Duodenal mucosa (tissue), 2 donors: ENCODE data around the gene CPEB3.
"Not testable (repeated sequence)": the region's sequence is repeated elsewhere in the genome, so short reads cannot be mapped to it uniquely, and the experiment has no call there.

Experiments used
- H3K27ac ChIP-seq: one replicate; pipeline ENCODE4 v1.7.0; 2013; ENCODE audit warnings: low read depth, low read length
- H3K27me3 ChIP-seq, 2 donors: one replicate each; pipeline ENCODE4 v1.7.0; 2013; ENCODE audit warnings: low read length in 2 of 2, control low read depth in 1 of 2; ENCODE audit not compliant: insufficient read depth in 2 of 2, control insufficient read depth in 1 of 2
- H3K36me3 ChIP-seq, 2 donors: one replicate each; pipeline ENCODE4 v1.7.0; 2013; ENCODE audit warnings: low read length in 2 of 2, control low read depth in 1 of 2; ENCODE audit not compliant: insufficient read depth in 2 of 2, control insufficient read depth in 1 of 2
- H3K4me1 ChIP-seq, 2 donors: one replicate each; pipeline ENCODE4 v1.7.0; 2013; ENCODE audit warnings: low read length in 2 of 2, control low read depth in 1 of 2; ENCODE audit not compliant: insufficient read depth in 2 of 2, control insufficient read depth in 1 of 2
- H3K4me3 ChIP-seq, 2 donors: one replicate each; pipeline ENCODE4 v1.7.0; 2013; ENCODE audit warnings: low read length in 2 of 2, low read depth in 1 of 2
- H3K9ac ChIP-seq, 2 donors: one replicate each; pipeline ENCODE4 v1.7.0; 2013; ENCODE audit warnings: low read length in 2 of 2, low read depth in 1 of 2
- H3K9me3 ChIP-seq, 2 donors: one replicate each; pipeline ENCODE4 v1.7.0; 2013; ENCODE audit warnings: low read length in 2 of 2, control low read depth in 1 of 2; ENCODE audit not compliant: control insufficient read depth in 1 of 2

Gene CPEB3

DNA sequence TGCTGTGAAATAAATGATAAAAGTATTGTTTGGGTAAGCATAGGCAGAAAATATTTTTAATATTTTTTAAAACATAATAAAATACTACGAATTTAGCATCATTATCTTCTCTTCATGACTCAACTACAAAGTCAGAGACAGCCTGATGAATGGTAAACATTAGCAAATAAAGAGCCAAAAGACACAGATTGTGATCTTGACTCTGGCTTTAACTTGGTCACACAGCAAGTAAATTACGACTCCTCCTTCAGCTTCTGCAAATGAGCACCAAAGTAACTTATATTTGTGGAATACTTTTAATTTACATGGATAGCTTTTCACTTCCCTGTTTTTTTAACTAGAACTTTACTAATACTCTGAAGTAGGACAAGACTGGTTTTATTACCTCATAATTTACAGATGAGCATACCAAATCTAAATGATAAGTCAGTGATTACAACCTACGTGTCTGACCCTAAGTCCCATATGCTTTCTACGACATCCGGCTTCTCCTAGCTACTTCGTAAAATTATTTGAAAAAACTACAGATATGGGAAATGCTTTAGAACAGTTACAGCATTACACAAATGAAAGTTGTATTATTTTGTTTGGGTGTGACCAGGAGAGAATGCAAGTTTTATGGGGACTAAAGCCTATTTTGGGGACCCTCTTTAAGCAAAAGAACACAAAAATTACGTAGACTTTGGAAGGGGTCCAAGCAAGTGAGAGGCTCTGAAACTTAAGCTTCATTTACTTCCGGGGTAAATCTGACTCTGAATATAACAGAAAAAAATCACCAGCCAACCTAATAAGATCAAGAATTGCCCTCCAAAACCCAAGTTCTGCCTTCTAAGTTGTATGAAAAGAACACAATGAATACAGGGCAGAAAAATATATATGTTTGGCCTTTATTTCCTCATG lies 133.8 kb downstream of the CPEB3 start:
- Histone ChIP-seq H3K27ac (no peak overlapping the region), H3K4me3 (no peak overlapping the region), H3K9ac (no peak overlapping the region), H3K27me3 (no peaks in the 10 kb centered on the region), H3K36me3 (no peaks in the 10 kb centered on the region), H3K9me3 (no peaks in the 10 kb centered on the region), H3K4me1 (no peaks in the 10 kb centered on the region)

DNA sequence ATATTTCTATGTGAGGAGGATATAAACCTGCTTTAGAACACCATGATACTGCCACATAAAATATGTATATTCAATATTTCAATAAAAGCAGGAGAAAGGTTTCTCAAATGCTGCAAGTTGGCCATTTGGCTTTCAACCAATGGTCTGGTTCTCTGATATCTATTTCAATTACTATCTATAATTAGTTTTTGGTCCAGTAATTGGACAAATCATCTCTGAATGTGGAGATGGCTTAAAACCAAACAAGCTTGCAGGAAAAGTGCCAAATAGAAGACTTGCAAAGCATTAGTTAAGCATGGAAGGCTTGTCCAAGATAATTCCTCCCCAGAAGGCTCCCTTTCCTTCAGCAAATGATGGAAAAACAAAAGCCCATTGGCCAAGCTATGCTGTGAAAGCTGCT lies 140.1 kb downstream of the CPEB3 start:
- H3K36me3 ChIP-seq: no peaks in the 10 kb centered on the region
- no peak overlapping the region for H3K9ac ChIP-seq
- no peak overlapping the region for H3K4me3 ChIP-seq
- H3K27me3 ChIP-seq: no peaks in the 10 kb centered on the region
- H3K4me1 ChIP-seq: no peaks in the 10 kb centered on the region
- H3K9me3 ChIP-seq: no peaks in the 10 kb centered on the region
- H3K27ac ChIP-seq: no peak overlapping the region

DNA sequence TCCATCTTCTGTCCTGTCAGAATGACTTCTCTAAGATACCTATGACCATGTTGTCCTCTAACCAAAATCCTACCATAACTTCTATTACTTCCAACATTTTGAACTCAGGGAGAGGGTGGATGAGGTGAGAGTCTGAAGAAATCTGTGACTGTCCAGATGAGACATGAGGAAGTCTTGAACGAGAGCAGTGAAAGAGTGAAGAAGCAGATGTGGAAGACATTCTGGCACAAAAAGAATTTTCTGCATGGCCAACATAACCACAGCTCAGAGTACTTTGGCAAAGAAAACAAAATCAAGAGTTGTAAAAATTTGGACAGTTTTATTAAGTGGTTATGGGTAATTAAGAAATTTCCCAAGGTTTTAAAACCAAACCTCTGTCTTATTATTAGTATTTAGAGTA lies 141.6 kb downstream of the CPEB3 start:
- H3K4me1 ChIP-seq: no peaks in the 10 kb centered on the region
- H3K9ac ChIP-seq: no peak overlapping the region
- H3K27ac ChIP-seq: no peak overlapping the region
- no peaks in the 10 kb centered on the region for H3K27me3 ChIP-seq
- H3K9me3 ChIP-seq: no peaks in the 10 kb centered on the region
- no peak overlapping the region for H3K4me3 ChIP-seq
- H3K36me3 ChIP-seq: no peaks in the 10 kb centered on the region

DNA sequence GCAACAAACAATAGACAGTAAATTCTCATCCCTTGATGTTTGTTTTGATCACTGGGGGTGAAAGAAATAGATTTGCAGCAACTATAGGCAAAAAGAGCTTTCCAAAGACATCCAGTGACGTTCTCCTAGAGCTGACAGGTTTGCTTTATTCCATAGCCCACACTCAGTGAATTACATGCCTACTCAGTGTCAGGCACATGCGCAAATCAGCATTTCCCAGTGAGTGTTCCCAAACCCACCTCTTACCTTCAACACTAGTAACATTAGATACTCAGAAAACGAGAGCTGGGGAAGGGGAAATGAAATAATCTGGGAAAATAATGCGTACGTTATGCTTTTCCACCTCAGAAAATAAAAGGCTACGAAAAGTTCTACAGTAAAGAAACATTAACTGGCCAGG lies 144.1 kb downstream of the CPEB3 start:
- Histone ChIP-seq H3K4me1 (no peaks in the 10 kb centered on the region), H3K9ac (no peak overlapping the region), H3K4me3 (no peak overlapping the region), H3K27ac (no peak overlapping the region), H3K9me3 (no peaks in the 10 kb centered on the region), H3K27me3 (no peaks in the 10 kb centered on the region), H3K36me3 (peaks cover 0 to 6% of the 10 kb centered on the region in 2 donors)

DNA sequence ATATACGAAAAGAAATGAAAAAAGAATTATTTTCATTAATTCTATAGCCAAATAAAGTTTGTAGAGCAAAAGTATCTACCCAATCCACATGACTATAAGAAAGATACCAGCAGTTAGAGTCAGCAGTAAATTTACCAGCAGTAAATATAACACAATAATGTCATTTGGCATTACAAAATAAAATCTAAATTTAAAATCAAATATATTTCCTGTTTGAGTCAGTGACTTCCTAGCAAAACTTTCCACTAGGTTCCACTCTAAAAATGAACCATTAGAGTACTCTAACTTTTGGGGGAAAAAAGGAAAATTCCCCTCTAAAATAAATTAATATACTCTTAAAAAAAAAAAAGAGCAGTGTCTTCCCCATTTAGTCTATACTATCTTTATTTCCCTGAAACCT lies 144.8 kb downstream of the CPEB3 start:
- Histone ChIP-seq H3K27ac (no peak overlapping the region), H3K4me1 (no peaks in the 10 kb centered on the region), H3K9ac (no peak overlapping the region)

DNA sequence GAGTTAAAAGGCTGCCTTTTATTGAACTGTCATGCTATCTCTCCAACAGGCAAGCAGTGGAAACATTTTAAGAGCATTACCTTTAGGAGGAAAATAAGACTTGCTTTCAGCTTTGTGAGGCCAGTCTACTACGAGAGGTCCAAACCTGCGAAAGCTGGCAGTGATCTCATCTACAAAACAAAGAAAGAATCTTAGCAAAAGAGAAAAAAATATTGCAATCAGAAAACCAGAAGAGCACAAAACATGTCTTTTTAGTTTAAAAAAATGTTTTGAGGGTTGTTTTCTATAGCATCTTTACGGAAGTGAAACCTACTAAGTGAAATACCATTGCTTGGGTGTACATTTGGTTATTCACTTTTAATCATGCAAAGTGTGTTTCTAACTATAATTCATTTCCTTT lies 147.9 kb downstream of the CPEB3 start:
- Histone ChIP-seq H3K36me3 (peaks cover 0 to 6% of the 10 kb centered on the region in 2 donors), H3K27ac (no peak overlapping the region), H3K9ac (no peak overlapping the region), H3K4me1 (no peaks in the 10 kb centered on the region), H3K9me3 (no peaks in the 10 kb centered on the region), H3K27me3 (no peaks in the 10 kb centered on the region), H3K4me3 (no peak overlapping the region)

More for the DNA sequence above, 144.8 kb downstream of the CPEB3 start:
- H3K27me3 ChIP-seq: no peaks in the 10 kb centered on the region
- peaks cover 0 to 6% of the 10 kb centered on the region in 2 donors for H3K36me3 ChIP-seq
- no peaks in the 10 kb centered on the region for H3K9me3 ChIP-seq
- H3K4me3 ChIP-seq: no peak overlapping the region

DNA sequence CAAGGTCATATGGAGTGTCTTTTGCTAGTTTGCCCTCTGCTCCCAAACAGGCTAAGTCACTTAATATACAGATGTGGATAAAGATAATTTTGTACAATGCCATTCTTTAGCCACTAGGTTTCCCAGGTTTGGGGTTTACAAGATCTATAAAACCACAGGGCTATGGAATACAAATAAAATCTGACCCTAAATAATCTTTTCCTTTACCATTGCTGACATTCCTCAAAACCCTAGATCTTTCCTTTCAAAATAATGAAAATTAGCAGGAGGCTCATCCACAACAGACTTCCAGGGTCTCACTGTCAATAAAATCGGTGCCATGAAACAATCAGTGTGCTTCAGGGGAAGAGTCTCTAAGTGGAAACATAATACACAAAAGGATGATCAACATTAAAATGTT lies 148.4 kb downstream of the CPEB3 start:
- H3K9me3 ChIP-seq: no peaks in the 10 kb centered on the region
- peaks cover 0 to 6% of the 10 kb centered on the region in 2 donors for H3K36me3 ChIP-seq
- H3K27ac ChIP-seq: no peak overlapping the region
- no peaks in the 10 kb centered on the region for H3K4me1 ChIP-seq
- H3K27me3 ChIP-seq: no peaks in the 10 kb centered on the region
- H3K4me3 ChIP-seq: no peak overlapping the region
- no peak overlapping the region for H3K9ac ChIP-seq

DNA sequence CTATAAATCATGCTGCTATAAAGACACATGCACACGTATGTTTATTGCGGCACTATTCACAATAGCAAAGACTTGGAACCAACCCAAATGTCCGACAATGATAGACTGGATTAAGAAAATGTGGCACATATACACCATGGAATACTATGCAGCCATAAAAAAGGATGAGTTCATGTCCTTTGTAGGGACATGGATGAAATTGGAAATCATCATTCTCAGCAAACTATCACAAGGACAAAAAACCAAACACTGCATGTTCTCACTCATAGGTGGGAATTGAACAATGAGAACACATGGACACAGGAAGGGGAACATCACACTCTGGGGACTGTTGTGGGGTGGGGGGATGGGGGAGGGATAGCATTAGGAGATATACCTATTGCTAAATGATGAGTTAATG lies 149.7 kb downstream of the CPEB3 start:
- not testable (repeated sequence) for H3K27ac ChIP-seq, H3K9me3 ChIP-seq, H3K9ac ChIP-seq, H3K27me3 ChIP-seq, H3K36me3 ChIP-seq, H3K4me1 ChIP-seq, H3K4me3 ChIP-seq

DNA sequence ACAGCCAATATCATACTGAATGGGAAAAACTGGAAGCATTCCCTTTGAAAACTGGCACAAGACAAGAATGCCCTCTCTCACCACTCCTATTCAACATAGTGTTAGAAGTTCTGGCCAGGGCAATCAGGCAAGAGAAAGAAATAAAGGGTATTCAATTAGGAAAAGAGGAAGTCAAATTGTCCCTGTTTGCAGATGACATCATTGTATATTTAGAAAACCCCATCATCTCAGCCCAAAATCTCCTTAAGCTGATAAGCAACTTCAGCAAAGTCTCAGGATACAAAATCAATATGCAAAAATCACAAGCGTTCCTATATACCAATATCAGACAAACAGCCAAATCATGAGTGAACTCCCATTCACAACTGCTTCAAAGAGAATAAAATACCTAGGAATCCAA lies 156.8 kb downstream of the CPEB3 start:
- not testable (repeated sequence) for H3K27ac ChIP-seq, H3K4me3 ChIP-seq, H3K4me1 ChIP-seq, H3K9ac ChIP-seq, H3K36me3 ChIP-seq, H3K27me3 ChIP-seq, H3K9me3 ChIP-seq

DNA sequence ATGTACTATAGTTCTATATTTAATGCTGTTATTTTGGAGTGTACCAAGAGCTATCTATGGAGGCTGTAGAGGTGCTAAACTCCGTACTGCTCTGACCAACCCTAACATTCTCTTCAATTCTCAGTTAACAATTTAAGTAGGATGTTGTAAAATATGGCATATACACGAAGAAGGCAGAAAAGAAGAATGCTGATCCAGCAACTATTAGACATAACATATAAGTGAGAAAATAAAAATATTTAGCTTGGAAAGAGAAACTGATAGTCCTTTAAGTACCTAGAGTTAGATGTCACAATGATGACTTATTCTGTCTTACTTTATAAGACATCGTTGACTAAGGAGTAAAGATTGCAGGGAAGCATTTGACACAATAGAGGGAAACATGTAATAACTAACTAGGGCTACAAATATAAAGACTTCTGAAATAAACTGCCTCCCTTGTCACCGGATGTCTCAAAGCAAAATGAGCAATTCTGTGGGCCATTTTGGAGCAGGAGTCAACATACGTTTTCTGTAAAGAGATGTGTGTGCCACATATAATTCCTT lies 159.5 kb downstream of the CPEB3 start:
- no peak overlapping the region for H3K4me3 ChIP-seq
- no peak overlapping the region for H3K27ac ChIP-seq
- H3K27me3 ChIP-seq: no peaks in the 10 kb centered on the region
- no peak overlapping the region for H3K9ac ChIP-seq
- peaks cover 0 to 1% of the 10 kb centered on the region in 2 donors for H3K4me1 ChIP-seq
- no peaks in the 10 kb centered on the region for H3K36me3 ChIP-seq
- no peaks in the 10 kb centered on the region for H3K9me3 ChIP-seq
